ENCODE results near the gene AQP12A. TPM values are rescaled to one million over a fixed set of nuclear protein-coding genes. Genes with fewer than 3 reads are reported as not detected.

AQP12A gene
- total RNA-seq, 1 donor: not detected

GRCh38 chr2:240720686-240721595 lies 29.3 kb downstream of the AQP12A start:
- no peak overlapping the region for H3K4me3 ChIP-seq (ENCODE audit: low read depth, low read length)
- no peak for DNase-seq (ENCODE audit: low read depth)
- TF ChIP-seq CTCF (IDR thresholded peaks at IDR 0.05; ENCODE audit: insufficient read depth, low read length): no peak

GRCh38 chr2:240721596-240722180 lies 30.0 kb downstream of the AQP12A start:
- TF ChIP-seq CTCF (IDR thresholded peaks at IDR 0.05; ENCODE audit: insufficient read depth, low read length): no peak
- no peak for DNase-seq (ENCODE audit: low read depth)
- H3K4me3 ChIP-seq (ENCODE audit: low read depth, low read length): no peak overlapping the region

GRCh38 chr2:240722376-240722775 lies 30.7 kb downstream of the AQP12A start:
- no peak for DNase-seq (ENCODE audit: low read depth)
- H3K4me3 ChIP-seq (ENCODE audit: low read depth, low read length): no peak overlapping the region
- no peak for TF ChIP-seq CTCF (IDR thresholded peaks at IDR 0.05; ENCODE audit: insufficient read depth, low read length)

DNA sequence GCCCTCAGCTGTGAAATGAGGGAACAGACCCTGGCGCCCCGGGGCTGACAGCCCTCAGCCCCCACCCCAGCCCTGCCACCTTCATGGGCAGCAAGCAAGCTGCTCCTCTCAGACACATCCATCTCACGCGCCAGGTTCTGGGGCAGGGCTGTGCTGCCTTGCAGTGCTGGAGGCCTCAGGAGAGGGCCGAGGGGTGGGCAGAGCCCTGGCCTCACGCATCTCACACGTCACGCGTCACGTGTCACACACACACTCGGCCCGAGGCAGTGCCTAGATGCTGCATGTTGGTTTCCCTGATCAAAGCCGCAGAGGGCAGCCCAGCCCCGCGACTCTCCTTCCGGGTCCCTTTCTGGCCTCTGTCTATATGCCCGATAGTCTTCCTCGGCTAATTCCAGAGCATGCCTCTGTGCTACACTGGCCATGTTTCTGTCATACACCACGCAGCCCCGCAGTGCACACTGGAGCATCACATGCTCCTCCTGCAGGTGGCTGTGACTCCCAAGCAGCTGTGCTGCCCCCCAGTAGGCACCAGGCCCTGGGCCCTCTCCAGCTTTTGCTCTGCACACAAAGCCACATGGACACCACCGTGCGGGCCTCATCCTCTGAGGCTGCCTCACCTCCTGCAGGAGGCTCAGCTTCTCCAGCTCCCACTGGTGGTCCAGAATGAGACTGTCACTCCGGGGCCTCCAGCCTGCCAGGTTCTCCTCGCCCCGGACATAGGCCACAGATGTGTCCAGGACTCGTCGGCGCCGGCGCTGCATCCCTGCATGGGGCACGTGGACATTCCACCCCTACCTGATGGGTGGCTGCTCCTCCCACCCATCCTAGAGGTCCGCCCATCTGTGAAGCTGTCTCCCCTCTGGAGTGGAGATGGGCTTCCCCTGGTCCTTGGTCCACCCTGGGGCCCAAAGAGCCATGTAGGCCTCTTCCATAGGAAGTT lies 31.4 kb downstream of the AQP12A start:
- TF ChIP-seq CTCF (IDR thresholded peaks at IDR 0.05; ENCODE audit: insufficient read depth, low read length): no peak
- DNase-seq (ENCODE audit: low read depth): no peak
- no peak overlapping the region for H3K4me3 ChIP-seq (ENCODE audit: low read depth, low read length)

DNA sequence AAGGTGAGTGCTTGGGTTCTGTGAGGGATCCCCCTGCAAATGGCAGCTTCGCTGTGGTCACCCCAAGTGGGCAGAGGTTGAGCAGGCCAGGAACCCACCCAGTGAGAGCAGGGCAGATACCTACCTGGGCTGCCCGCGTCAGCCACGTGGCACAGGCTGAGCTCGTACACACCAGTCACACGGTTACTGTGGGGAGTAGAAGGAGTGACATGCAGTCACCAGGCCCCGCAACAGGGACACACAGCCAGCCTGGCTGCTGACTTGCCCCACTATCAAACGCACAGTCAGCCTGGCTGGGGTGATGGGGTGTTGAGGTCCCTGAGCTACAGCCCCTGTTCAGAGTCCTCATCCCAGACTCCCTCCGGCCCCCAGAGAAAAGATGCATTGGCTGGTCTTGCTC lies 32.2 kb downstream of the AQP12A start:
- H3K4me3 ChIP-seq (ENCODE audit: low read depth, low read length): no peak overlapping the region
- DNase-seq (ENCODE audit: low read depth): no peak
- no peak for TF ChIP-seq CTCF (IDR thresholded peaks at IDR 0.05; ENCODE audit: insufficient read depth, low read length)

- no peak for TF ChIP-seq CTCF (IDR thresholded peaks at IDR 0.05; ENCODE audit: insufficient read depth, low read length)
- no peak overlapping the region for H3K4me3 ChIP-seq (ENCODE audit: low read depth, low read length)
- DNase-seq (ENCODE audit: low read depth): no peak
Observed at GRCh38 chr2:240724431-240724830, 32.8 kb downstream of the AQP12A start.

Data from fibroblast of the aortic adventitia (primary cell).